ENCODE data around the gene CRABP2.

Gene CRABP2

GRCh38 chr1:156743367-156744302 lies 38.3 kb upstream of the CRABP2 start:
- no peak overlapping the region for H3K4me2 ChIP-seq (ENCODE audit: low read depth, low read length, poor library complexity, severe bottlenecking)
- H3K27me3 ChIP-seq (ENCODE audit: low read length) = no peaks in the 10 kb centered on the region
- H3K9me2 ChIP-seq (replicated peaks; ENCODE audit: insufficient read depth, low read length) = no peaks in the 10 kb centered on the region
- H3K36me3 ChIP-seq (ENCODE audit: low read length) = no peaks in the 10 kb centered on the region
- H3K27ac ChIP-seq (ENCODE audit: low read depth, low read length) = no peak overlapping the region
- H3K9me3 ChIP-seq (ENCODE audit: insufficient read depth, low read length) = no peaks in the 10 kb centered on the region
- peaks cover 32% of the 10 kb centered on the region for H3F3A ChIP-seq (ENCODE audit: insufficient read depth)
- TF ChIP-seq EZH2phosphoT487 (conservative IDR thresholded peaks at IDR 0.05; ENCODE audit: low read length) (no peak), CTCF (IDR thresholded peaks at IDR 0.05; ENCODE audit: insufficient read depth, low read length, poor library complexity, severe bottlenecking) (no peak)
- H3K9ac ChIP-seq (ENCODE audit: low read length) = no peak overlapping the region
- H4K20me1 ChIP-seq (ENCODE audit: low read depth, low read length) = no peaks in the 10 kb centered on the region; the same call in 1 of the 2 replicates
- no peak overlapping the region for H3K4me3 ChIP-seq (ENCODE audit: insufficient read depth, low read length, poor library complexity, severe bottlenecking)
- H2AFZ ChIP-seq (ENCODE audit: low read depth, low read length, severe bottlenecking) = no peak overlapping the region
- H3K79me2 ChIP-seq (ENCODE audit: insufficient read depth, low read length) = peaks cover 49% of the 10 kb centered on the region

GRCh38 chr1:156742801-156743200 lies 37.4 kb upstream of the CRABP2 start:
- Histone ChIP-seq H3K36me3 (ENCODE audit: low read length) (no peaks in the 10 kb centered on the region), H3K9ac (ENCODE audit: low read length) (no peak overlapping the region), H3K27ac (ENCODE audit: low read depth, low read length) (no peak overlapping the region), H3K4me2 (ENCODE audit: low read depth, low read length, poor library complexity, severe bottlenecking) (no peak overlapping the region), H3K9me3 (ENCODE audit: insufficient read depth, low read length) (no peaks in the 10 kb centered on the region), H3K27me3 (ENCODE audit: low read length) (no peaks in the 10 kb centered on the region), H3F3A (ENCODE audit: insufficient read depth) (peaks cover 29% of the 10 kb centered on the region), H2AFZ (ENCODE audit: low read depth, low read length, severe bottlenecking) (no peak overlapping the region), H3K4me3 (ENCODE audit: insufficient read depth, low read length, poor library complexity, severe bottlenecking) (no peak overlapping the region), H4K20me1 (ENCODE audit: low read depth, low read length) (no peaks in the 10 kb centered on the region; the same call in 1 of the 2 replicates), H3K79me2 (ENCODE audit: insufficient read depth, low read length) (peaks cover 41% of the 10 kb centered on the region), H3K9me2 (replicated peaks; ENCODE audit: insufficient read depth, low read length) (no peaks in the 10 kb centered on the region)
- no peak for TF ChIP-seq CTCF (IDR thresholded peaks at IDR 0.05; ENCODE audit: insufficient read depth, low read length, poor library complexity, severe bottlenecking)
- TF ChIP-seq EZH2phosphoT487 (conservative IDR thresholded peaks at IDR 0.05; ENCODE audit: low read length) = no peak

- Histone ChIP-seq H4K20me1 (ENCODE audit: low read depth, low read length) (no peaks in the 10 kb centered on the region; the same call in 1 of the 2 replicates), H3K4me2 (ENCODE audit: low read depth, low read length, poor library complexity, severe bottlenecking) (peak overlapping the region; percentile 96), H3K36me3 (ENCODE audit: low read length) (no peaks in the 10 kb centered on the region), H3K27me3 (ENCODE audit: low read length) (no peaks in the 10 kb centered on the region), H3K4me3 (ENCODE audit: insufficient read depth, low read length, poor library complexity, severe bottlenecking) (no peak overlapping the region), H3K27ac (ENCODE audit: low read depth, low read length) (peak overlapping the region; percentile 72), H3K9me3 (ENCODE audit: insufficient read depth, low read length) (no peaks in the 10 kb centered on the region), H3K9me2 (replicated peaks; ENCODE audit: insufficient read depth, low read length) (no peaks in the 10 kb centered on the region), H3K79me2 (ENCODE audit: insufficient read depth, low read length) (peaks cover 34% of the 10 kb centered on the region), H3F3A (ENCODE audit: insufficient read depth) (peaks cover 32% of the 10 kb centered on the region), H2AFZ (ENCODE audit: low read depth, low read length, severe bottlenecking) (no peak overlapping the region), H3K9ac (ENCODE audit: low read length) (no peak overlapping the region)
- TF ChIP-seq EZH2phosphoT487 (conservative IDR thresholded peaks at IDR 0.05; ENCODE audit: low read length) (no peak), CTCF (IDR thresholded peaks at IDR 0.05; ENCODE audit: insufficient read depth, low read length, poor library complexity, severe bottlenecking) (no peak)
Observed at GRCh38 chr1:156742017-156742416, 36.6 kb upstream of the CRABP2 start.

Data from SU-DHL-6 (cell line).